Kidney epithelial cell (primary cell): ENCODE results near the gene WASF2. TPM values are rescaled to one million over a fixed set of nuclear protein-coding genes. Genes with fewer than 3 reads are reported as not detected.

Experiments used
- DNase-seq: peaks from one replicate; pipeline ENCODE4 v3.0.0-alpha.2; 2010; ENCODE audit warnings: low read depth
- H3K27me3 ChIP-seq: 2 replicates; pipeline ENCODE4 v1.6.0; 2011; ENCODE audit warnings: low read length; ENCODE audit not compliant: control insufficient read depth, insufficient read depth
- H3K36me3 ChIP-seq: 2 replicates; pipeline ENCODE4 v1.5.1; 2011; ENCODE audit warnings: low read length; ENCODE audit not compliant: control insufficient read depth, insufficient read depth
- H3K4me3 ChIP-seq: 2 replicates; pipeline ENCODE4 v1.5.1; 2011; ENCODE audit warnings: low read depth, mild to moderate bottlenecking, control low read depth, low read length
- CTCF ChIP-seq: IDR thresholded peaks from 2 replicates; pipeline ENCODE4 v1.5.1; 2011; ENCODE audit warnings: mild to moderate bottlenecking, moderate library complexity, low read length, control low read depth, inconsistent platforms; ENCODE audit not compliant: insufficient read depth, poor library complexity, severe bottlenecking
- total RNA-seq: library from RNA; depleted of rRNA; stranded (reverse); fragments of >200 nt; gene quantifications from 2 replicates; pipeline ENCODE4 v1.2.3, GENCODE V29; 2015

The WASF2 gene
- total RNA-seq, 1 donor from 2014 or later = 52.4 TPM

GRCh38 chr1:27509127-27510080 lies 19.4 kb upstream of the WASF2 start:
- Histone ChIP-seq H3K4me3 (no peak overlapping the region), H3K36me3 (no peaks in the 10 kb centered on the region), H3K27me3 (no peaks in the 10 kb centered on the region)
- no peak for DNase-seq
- TF ChIP-seq CTCF = no peak

GRCh38 chr1:27507960-27508665 lies 18.1 kb upstream of the WASF2 start:
- Histone ChIP-seq H3K27me3 (no peaks in the 10 kb centered on the region), H3K4me3 (no peak overlapping the region), H3K36me3 (no peaks in the 10 kb centered on the region)
- no peak for TF ChIP-seq CTCF
- DNase-seq = no peak

- Histone ChIP-seq H3K4me3 (no peak overlapping the region), H3K27me3 (no peaks in the 10 kb centered on the region), H3K36me3 (no peaks in the 10 kb centered on the region)
- TF ChIP-seq CTCF = no peak
- DNase-seq = no peak
These were observed 16.7 kb upstream of the WASF2 start for GRCh38 chr1:27506703-27507102.

- no peak overlapping the region for H3K4me3 ChIP-seq
- TF ChIP-seq CTCF = no peak
- no peaks in the 10 kb centered on the region for H3K27me3 ChIP-seq
- no peaks in the 10 kb centered on the region for H3K36me3 ChIP-seq
- DNase-seq = no peak
These were observed 15.4 kb upstream of the WASF2 start for GRCh38 chr1:27505420-27505680.

GRCh38 chr1:27504588-27505419 lies 14.8 kb upstream of the WASF2 start:
- Histone ChIP-seq H3K4me3 (no peak overlapping the region), H3K27me3 (no peaks in the 10 kb centered on the region), H3K36me3 (no peaks in the 10 kb centered on the region)
- no peak for DNase-seq
- TF ChIP-seq CTCF = no peak
